NCI-H2029 treated with DMSO at 0.1 percent for 48 hours (cell line): ENCODE measurements around the gene ESR1.
"Not testable (repeated sequence)": the region's sequence is repeated elsewhere in the genome, so short reads cannot be mapped to it uniquely, and the experiment has no call there.

Experiments
- DNase-seq: peaks from one replicate; lab custom pipeline; 2025; lab: John Stamatoyannopoulos, UW

The ESR1 gene

DNA sequence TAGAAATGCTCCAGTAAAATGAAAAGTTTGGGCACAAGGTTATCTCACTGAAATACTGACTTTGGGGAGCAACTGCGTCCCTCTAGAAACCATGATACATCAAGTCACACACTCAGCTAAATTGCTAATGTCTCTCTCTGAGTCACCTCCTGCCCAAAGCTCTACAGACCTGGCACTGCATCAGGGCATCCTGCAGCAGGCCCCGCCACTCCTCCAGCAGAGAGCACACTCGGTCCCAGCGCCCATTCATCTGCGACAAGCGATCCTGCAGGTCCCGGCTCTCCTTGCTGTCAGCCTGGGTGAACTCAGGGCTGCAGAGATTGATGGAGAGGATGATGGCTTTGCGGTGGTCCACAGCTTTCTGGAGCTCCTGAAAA lies 329.0 kb downstream of the ESR1 start:
- peak; percentile 44 for DNase-seq

- DNase-seq, result not testable (repeated sequence)
These were observed 330.9 kb downstream of the ESR1 start for GRCh38 chr6:152138344-152138743.

DNA sequence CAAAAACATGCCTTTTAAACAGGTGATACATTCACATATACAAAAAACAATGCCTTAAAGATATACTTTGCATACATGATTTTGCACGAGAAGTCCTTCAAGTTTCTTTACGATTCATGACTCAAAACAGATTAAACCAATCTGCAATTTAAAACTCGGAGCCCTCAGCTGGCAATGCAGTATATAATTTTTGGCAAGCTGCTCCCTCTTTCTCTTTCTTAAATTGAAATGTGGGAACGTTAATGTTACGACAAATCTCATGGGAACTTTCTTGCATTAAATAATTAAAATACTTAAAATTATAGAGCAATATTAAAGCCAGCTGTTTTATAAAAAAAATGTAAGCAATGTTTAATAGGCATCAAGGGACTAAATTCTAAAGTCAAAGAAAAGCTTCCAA lies 334.6 kb downstream of the ESR1 start:
- no peak for DNase-seq

- DNase-seq, result no peak
These were observed 335.9 kb downstream of the ESR1 start for GRCh38 chr6:152143359-152143758.

GRCh38 chr6:152146385-152146784 lies 338.9 kb downstream of the ESR1 start:
- DNase-seq, result no peak

- no peak for DNase-seq
These were observed 339.8 kb downstream of the ESR1 start for GRCh38 chr6:152147269-152147668.

DNA sequence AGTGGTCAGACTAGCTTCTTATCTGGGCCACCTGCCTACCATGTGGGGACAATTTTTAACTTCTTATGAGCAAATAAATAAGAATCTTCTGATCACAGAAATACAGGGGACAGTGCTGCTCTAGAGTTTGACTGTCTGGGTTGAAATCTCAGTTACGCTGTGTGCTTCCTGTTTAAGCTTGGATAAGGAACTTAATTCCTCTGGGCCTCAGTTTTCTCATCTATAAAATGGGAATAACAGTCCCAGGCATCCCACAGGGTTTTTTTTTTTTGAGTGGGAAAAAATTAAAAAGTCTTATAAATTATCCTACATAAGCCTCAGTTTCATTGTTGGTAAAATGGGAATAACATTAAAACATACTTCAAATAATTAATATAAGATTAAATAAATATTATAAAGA lies 340.9 kb downstream of the ESR1 start:
- DNase-seq, result no peak

GRCh38 chr6:152150196-152150595 lies 342.7 kb downstream of the ESR1 start:
- no peak for DNase-seq

GRCh38 chr6:152151920-152152319 lies 344.4 kb downstream of the ESR1 start:
- no peak for DNase-seq

DNA sequence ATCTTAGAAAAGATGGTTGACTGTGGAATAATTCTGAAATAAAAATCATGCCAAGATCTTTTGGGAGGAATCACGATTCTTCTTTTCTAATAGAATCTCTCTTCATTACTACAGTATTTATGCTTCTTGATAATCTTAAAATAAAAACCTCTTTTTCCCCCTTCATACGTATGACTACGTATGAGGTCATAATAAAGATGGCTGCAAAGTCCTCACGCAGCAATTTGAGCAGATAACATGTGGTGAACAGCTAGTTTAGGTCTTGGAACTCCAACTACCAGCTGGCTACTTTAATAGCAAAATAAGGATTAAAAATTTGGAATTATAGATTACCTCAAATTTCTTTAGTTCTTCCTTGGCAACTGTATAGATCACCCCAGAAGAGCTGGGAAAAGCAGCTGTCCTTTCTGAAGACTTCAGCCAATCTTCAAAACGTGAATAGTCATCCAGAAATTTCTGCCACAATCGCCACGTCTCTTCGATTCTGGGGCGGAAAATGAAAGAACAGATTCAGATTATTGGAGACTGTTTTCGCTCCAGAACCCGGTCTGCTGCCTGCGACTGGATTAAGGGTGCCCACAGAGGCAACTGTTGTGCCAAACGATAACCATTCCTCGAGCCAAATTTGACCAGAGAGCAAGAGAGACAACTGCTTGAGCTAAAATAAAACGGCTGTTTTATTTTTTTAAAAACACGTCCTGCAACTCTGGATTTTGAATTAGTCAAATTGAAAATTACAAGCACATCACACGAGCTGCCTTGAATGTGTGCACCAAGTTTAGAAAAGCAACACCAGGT lies 347.3 kb downstream of the ESR1 start:
- no peak for DNase-seq

GRCh38 chr6:152155792-152156191 lies 348.3 kb downstream of the ESR1 start:
- no peak for DNase-seq

- DNase-seq, result no peak
These were observed 352.9 kb downstream of the ESR1 start for GRCh38 chr6:152160346-152160745.

DNA sequence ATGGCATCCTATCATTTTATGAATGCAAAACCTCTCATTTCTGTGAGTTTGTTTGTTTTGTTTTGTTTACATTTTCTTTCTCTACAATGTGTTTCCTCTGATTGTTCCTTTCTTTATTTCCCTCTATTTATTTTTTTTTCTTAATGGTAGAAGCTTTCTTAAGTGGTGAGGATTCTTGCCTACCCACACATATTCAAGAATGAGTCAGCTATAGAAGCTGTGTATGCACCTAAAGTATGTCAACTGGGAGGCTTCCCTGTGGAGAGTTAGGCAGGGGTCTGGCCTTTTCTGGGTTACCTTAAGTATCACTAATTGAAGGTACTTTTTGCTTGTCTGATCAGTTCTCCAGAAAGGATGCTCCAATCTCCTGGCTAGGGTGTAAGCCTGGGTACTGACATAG lies 354.0 kb downstream of the ESR1 start:
- no peak for DNase-seq

GRCh38 chr6:152164957-152165356 lies 357.5 kb downstream of the ESR1 start:
- no peak for DNase-seq

DNA sequence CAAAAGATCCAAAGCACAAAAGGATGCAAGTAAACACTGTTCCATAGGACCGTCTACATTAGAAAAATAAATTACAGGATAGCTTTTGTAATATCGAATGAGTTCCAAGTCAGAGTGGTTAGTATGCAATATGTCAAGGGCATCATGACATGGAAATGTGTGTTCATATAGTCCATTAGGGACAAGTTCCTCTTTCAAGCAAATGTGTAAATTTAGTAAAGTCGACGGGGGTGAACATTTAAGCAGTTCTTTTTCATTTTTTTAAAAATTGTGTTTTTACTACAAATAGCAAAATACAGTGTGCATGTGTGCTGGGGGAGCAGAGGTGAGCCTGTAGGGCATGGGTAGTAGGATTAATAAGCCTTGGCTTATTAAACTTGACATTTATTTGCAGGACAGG lies 359.0 kb downstream of the ESR1 start:
- DNase-seq, result no peak

GRCh38 chr6:152166897-152167296 lies 359.4 kb downstream of the ESR1 start:
- DNase-seq, result no peak

GRCh38 chr6:152167641-152168603 lies 360.4 kb downstream of the ESR1 start:
- no peak for DNase-seq

GRCh38 chr6:152170313-152170701 lies 362.8 kb downstream of the ESR1 start:
- no peak for DNase-seq

DNA sequence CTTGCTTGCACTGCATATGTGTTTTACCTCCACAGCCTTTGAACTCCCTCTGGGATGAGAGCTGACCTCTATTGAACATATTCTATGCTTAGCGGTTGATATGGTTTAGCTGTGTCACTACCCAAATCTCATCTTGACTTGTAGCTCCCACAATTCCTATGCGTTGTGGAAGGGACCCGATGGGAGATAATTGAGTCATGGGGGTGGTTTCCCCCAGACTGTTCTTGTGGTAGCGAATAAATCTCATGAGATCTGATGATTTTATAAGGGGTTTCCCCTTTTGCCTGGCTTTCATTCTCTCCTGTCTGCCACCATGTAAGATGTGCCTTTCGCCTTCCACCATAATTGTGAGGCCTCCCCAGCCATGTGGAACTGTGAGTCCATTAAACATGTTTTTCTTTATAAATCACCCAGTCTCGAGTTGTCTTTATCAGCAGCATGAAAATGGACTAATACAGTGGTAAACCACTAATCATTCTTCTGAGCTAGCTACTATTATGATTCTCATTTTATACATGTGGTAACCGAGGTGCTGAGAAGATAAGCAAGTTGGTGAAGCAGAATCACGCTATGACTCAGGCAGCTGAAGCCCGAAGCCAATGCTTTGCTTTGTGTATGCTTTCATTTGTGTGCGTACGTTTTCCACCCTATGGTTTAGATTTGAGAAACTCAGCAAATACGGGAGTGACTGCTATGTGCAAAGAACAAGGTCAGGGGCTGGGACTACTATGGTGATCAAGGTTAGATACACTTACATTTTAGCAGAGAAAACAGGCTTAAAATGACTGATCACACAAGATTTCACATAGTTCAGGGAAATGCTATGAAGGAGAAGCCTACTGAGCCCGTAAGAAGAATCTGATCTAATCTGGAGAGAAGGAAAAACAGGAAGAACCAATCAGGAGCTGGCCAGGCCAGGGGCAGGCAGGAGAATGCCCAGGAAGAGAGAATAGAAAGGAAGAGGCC lies 363.5 kb downstream of the ESR1 start:
- no peak for DNase-seq

- DNase-seq, result no peak
These were observed 365.8 kb downstream of the ESR1 start for GRCh38 chr6:152173321-152173720.

DNA sequence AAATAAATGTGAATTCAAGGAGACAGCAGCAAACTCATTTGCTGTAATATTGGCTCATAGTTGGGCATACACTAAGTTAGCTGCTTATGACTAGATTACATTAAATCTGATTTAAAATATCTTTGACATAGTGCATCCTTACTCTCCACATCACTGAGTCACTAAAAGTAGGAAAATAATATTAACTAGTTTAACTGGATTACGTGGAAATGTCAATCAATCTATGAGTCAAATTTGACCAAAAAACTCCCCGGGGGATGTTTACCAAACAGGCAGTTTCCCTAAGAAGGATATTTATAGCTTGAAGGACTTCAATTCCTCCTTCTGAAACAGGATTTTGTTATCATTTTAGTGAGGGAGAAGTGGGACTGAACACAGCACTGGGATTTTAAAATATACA lies 366.5 kb downstream of the ESR1 start:
- no peak for DNase-seq

DNA sequence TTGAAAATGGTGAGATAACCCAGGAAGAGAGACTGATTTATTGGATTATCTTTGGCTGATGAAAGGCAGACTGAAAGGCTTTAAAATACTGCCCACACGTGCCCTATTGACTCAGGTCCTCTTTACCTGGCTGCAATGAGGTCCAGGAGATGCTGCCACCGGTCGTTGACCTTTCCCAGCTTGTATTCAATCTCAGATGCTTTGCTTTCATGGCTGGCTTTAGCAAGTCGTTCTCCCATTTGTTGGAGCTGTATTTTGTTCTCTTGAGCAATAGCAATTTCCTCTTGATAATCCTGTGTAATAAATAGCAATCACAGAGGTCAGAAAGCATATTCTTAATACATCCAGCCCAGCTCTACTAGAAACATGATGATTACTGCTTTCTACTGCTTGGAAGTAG lies 368.8 kb downstream of the ESR1 start:
- no peak for DNase-seq
